ENCODE data around the gene FAM217A.
"Not testable (repeated sequence)": the region's sequence is repeated elsewhere in the genome, so short reads cannot be mapped to it uniquely, and the experiment has no call there.

The FAM217A gene, protein sequence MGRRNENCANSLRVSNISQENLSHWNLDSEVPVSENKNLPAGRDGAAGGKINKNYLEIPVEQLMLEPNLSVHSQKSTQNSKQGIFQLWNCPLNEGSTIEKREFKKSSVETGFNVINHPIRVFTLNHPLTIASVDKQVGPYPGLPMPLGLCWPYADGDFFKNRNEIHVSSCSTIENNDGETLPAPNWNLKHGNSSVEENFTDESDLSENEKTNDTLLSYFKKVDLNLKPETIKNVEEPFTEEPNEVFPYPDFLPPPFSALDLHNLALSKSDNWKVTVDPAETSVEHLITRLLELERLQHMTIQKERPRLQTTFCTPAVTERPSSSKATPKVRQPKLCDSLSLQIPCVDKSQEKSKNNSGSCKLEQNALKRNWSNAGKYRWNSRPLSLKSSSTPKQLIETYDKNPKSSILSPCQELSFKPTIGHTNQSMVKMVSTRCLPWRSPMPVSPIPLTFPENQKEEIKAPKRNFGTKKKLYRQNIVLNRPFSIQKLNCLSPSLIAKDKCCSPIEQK

DNA sequence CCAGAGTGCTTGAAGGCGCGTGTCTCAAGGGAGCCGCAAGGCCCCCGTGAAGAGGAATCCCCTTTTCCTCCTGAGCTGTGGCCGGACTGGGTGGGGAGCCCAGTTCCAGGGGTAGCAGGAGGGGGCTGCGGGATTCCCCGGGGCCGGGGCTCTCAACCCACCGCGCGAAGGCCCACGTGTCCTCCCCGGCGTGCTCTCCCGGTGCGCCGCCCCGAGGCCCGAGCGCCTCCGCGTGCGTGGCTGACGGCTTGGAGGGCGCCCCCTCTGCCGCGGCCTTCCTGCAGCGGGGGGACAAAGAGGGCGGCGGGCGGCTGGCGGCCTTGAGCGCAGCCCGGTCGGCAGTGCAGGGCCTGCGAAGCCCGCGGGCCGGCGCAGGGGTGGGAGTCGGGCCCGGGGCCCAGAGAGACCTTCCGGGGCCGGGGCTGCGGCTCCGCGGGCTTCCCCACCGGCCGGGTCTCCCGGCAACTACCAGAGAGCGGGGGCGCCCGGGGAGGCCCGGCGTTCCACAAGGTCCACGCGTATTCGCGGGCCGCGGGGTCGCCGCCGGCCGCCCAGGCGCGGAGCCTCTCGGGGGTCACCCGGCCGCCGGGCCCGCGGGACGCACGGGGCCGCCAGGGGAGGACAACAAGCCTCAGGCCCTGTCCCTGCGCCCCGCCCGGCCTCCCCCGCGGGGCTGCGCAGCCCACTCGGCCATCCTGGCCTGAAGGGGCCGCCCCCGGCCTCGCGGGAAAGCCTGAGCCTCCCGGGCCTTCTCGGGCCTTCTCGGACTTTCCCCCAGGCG is at the start of gene FAM217A:
Gene FAM217A (minus strand): TSS at position 447 of the 781 bp plus-strand sequence. CDS start 1,723 bp downstream, outside the sequence.
- DNase-seq (ENCODE audit: low read depth): no peak

DNA sequence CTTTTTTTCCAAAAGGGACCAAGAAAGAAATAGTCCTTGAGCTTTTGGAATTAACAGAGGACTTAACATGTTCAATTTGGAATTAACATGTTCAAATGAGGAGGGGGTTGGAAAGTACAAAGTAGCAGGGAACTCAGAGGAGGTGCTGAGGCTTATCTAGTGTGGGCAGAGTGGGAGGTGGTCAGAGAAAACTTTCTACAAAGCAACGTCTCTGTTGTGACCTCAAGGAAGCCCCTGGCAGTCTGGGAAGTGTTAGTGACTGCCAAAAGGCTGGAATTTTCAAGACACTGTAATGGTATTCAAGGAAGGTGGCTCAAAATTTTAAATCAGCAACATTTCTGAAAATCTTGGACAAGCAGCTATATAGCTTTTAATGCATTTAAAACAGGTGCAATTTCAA is 49.1 kb upstream of the FAM217A start:
- no peak for DNase-seq (ENCODE audit: low read depth)

DNA sequence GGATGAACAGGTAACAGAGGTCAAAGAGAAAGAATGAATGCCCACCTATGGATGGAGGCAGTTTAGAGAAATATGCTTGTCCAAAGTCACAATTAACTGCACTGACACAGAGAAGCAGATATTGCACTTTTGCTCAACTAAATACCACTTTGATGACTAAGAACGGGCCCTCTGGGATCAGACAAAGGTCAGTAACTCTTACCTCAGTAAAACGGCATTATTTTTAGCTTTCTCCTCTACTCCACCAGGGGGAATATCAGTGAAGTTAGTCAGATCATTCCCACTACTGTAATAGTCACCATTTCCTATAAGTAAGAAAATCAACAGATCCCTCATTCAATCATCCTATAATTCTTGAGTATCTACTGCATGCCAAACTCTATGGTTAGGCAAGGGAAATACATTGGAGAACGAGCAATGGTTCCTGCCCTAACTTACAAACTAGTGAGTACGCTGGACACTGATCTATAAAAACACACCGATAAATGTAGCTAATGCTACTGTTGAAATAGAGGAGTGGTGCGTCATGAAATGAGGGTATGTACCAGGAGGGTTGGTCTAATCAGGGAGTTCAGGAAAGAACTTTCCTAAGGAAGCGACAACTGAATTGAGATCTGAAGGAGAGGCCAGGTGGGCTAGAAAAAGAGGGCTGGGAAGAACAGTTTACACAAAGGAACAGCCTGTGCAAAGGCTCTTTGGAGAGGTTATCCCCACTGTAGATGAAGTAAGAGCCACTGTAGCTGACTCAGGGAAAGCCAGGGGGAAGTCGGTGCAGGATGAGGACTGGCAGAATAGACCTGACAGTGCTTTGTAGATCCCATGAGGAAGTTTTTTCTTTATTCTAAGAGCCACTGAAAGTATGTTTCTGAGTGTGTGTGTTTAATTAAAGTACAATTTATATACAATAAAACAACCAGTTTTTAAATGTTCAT is 47.3 kb upstream of the FAM217A start:
- no peak for DNase-seq (ENCODE audit: low read depth)

GRCh38 chr6:4125500-4125899 is 46.6 kb upstream of the FAM217A start:
- no peak for DNase-seq (ENCODE audit: low read depth)

- DNase-seq (ENCODE audit: low read depth): no peak
Measured at GRCh38 chr6:4124351-4124750, 45.4 kb upstream of the FAM217A start.

DNA sequence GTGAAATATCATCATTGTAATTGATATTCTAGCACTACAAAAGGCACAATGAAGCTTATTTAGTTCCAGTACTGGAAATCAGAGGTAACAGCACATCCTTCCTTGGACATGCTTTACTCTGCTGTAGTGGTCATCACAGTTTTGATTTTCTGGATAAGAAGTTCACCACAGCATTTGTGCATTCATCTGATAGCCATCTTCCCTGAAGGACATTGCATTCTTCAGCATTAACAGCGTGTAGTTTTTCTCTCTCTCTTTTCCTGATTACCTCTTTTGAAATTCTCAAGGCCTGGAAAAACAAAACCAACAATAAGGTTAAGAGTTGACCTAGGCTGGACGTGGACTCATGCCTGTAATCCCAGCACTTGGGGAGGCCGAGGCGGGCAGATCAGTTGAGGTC is 36.8 kb upstream of the FAM217A start:
- DNase-seq (ENCODE audit: low read depth): no peak

DNA sequence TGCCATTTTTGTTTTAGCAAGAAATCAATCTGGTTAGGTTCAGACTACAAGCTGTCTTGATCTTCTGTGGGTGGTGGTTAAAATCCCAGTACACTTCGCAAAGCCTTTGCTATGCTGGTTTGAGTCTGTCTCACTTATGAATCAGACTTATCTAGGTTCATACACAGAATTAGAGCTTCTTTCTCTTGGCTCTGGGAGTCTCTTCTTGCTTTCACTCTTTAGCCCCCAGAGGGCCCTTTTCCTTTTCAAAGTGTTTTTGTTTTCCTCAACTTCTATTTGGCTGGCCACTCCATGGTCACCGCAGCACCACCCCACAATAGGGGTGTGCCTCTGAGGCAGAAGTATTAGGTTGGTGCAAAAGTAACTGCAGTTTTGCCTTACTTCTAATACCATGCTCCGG is 35.2 kb upstream of the FAM217A start:
- no peak for DNase-seq (ENCODE audit: low read depth)

DNA sequence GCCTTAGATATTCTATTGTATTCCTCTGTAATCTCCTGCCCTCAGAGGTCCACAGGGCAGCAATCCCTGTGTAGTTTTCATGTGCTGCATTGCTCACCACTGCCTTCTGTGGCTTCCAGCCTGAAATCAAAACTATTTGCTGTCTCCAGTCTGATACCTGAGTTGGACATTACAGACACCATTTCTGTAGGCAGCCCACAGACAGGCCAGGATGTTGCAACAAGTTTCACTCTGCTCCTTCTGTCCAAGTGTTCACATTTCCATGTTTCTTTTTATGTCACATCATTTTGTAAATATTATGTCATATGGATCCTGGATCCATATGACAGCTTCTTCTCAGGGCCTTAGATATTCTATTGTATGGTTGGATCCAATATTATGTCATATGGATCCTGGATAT is 34.7 kb upstream of the FAM217A start:
- DNase-seq (ENCODE audit: low read depth): no peak

- DNase-seq (ENCODE audit: low read depth): no peak
Measured at GRCh38 chr6:4112366-4112765, 33.4 kb upstream of the FAM217A start.

- not testable (repeated sequence) for DNase-seq (ENCODE audit: low read depth)
Measured at GRCh38 chr6:4109363-4109815, 30.5 kb upstream of the FAM217A start.

- DNase-seq (ENCODE audit: low read depth): no peak
Measured at GRCh38 chr6:4108561-4109093, 29.7 kb upstream of the FAM217A start.

GRCh38 chr6:4107873-4108272 is 28.9 kb upstream of the FAM217A start:
- DNase-seq (ENCODE audit: low read depth): no peak

- DNase-seq (ENCODE audit: low read depth): no peak
Measured at GRCh38 chr6:4105980-4106536, 27.1 kb upstream of the FAM217A start.

GRCh38 chr6:4103929-4104328 is 25.0 kb upstream of the FAM217A start:
- no peak for DNase-seq (ENCODE audit: low read depth)

DNA sequence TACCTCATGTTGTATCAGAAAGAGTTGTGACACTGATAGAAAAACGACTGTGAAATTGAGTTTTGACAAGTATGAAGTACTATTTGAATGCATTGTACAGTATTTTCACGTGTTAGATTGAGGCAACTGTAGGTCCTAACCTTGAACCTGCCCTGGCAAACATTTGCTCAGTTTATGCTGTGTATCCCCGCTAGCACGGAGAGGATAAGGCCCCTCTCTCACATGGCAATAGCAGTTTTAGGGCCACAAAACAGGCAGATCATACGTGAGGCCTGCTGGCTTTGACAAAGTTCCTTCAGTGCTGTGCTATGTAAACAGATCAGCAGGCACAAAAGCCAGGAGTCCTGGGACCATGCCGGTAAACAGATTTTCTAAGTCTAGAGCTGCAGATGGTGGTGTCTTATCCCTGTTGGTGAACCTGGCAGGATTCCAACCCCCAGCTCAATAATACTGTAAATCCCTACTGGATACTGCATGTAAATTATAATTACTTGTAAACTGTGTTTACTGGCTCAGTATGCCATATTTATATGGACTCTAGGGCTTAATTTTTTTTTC is 23.8 kb upstream of the FAM217A start:
- no peak for DNase-seq (ENCODE audit: low read depth)

- no peak for DNase-seq (ENCODE audit: low read depth)
Measured at GRCh38 chr6:4101298-4101697, 22.4 kb upstream of the FAM217A start.

DNA sequence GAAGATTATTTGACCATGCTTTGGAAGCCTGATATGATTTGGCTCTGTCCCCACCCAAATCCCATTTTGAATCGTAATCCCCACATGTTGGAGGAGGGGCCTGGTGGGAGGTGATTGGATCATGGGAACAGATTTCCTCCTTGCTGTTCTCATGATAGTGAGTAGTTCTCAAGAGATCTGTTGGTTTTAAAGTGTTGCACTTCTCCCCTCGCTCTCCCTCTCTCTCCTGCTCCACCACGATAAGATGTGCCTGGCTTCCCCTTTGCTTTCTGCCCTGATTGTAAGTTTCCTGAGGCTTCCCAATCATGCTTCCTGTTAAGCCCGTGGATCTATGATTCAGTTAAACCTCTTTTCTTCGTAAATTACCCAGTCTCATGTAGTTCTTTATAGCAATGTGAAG is 21.7 kb upstream of the FAM217A start:
- DNase-seq (ENCODE audit: low read depth): no peak

DNA sequence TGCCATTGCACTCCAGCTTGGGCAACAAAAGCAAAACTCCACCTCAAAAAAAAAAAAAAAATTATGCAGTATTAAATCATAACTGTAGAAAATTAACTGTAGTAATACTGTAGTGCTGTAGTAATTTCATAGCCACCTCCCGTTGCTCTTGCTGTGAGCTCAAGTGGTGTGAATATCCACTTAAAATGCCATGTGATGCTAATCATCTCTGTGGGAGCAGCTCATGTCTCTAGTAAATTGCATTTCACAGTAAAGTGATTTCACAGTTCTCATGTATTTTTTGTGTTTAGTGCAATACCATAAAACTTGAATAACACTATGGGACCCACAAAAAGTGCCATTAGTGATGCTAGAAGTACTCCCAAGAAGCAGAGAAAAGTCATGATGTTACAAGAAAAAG is 14.4 kb upstream of the FAM217A start:
- DNase-seq (ENCODE audit: low read depth): no peak

DNA sequence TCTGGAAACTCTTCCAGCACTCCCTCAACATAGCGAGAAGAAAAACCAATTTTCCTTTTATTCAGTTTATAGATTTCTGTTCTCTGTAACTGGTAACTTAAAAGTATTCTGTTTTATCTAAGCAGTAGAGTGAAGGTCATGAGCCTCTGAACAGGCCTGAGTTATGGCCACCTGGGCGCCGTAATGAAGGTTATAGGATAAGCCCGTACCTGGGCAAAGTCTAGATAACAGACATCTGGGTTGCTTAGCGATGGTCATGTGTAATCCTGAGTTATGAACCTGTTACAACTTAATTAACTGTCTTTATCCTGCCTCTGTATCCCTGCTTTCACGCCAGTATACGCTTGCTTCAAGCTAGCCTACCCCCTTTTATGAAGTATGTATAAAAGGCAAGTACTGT is 13.0 kb upstream of the FAM217A start:
- DNase-seq (ENCODE audit: low read depth): no peak

- DNase-seq (ENCODE audit: low read depth): not testable (repeated sequence)
Measured at GRCh38 chr6:4090043-4090442, 11.1 kb upstream of the FAM217A start.

DNA sequence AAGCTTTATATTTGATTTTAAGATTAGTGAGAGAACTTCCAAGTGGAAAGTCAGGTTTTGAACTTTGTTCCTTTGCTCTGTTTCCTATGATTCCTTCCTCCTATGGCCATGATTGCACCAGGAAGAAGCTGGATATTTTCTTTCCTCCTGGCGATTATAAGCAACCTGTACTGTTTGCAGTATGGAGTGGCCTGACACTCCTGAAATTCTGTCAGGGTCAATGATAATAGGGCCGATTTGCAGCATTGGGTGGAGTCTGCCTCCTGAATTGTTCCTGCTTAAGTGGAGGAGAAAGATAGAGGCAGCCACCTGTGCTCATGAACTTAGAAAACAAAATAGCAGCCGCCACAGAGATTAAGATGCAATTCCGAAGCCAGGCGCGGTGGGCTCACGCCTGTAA is 9.8 kb upstream of the FAM217A start:
- DNase-seq (ENCODE audit: low read depth): no peak

Data from activated T-cell treated with anti-CD3 and anti-CD28 coated beads for 48 hours (primary cell).